Heart left ventricle (tissue), 16 donors: Measurements from ENCODE around the gene C11orf68. TPM values are rescaled to one million over a fixed set of nuclear protein-coding genes. Genes with fewer than 3 reads are reported as not detected.
A peak's percentile ranks its signal among the peaks of the same experiment; 100 is the strongest.

ENCODE experiments used
- ATAC-seq, 4 donors: fragments of 200-7000 bp; cut with Tn5 transposase; one replicate each; pipeline ENCODE4 v1.9.1; 2020 to 2022; ENCODE audit warnings: moderate library complexity in 4 of 4, mild to moderate bottlenecking in 3 of 4, moderate number of reproducible peaks in 1 of 4
- DNase-seq, 5 donors: peaks; one replicate each; pipeline ENCODE4 v3.0.0-alpha.2; 2020
- H3K27ac ChIP-seq, 12 donors: fragments of 200-600 bp; sonication (generic) in 4 of 12; one replicate each; pipeline versions ENCODE4 v1.5.0 to v1.8.0; 2016 to 2022; ENCODE audit warnings: mild to moderate bottlenecking in 2 of 12
- H3K27me3 ChIP-seq, 9 donors: fragments of 200-600 bp; sonication (generic) in 2 of 9; one replicate each; pipeline versions ENCODE4 v1.5.1 to v1.8.0; 2016 to 2022; ENCODE audit warnings: mild to moderate bottlenecking in 3 of 9
- H3K36me3 ChIP-seq, 9 donors: fragments of 200-600 bp; sonication (generic) in 2 of 9; one replicate each; pipeline versions ENCODE4 v1.5.0 to v1.8.0; 2018 to 2022; ENCODE audit warnings: mild to moderate bottlenecking in 2 of 9
- H3K4me1 ChIP-seq, 12 donors: fragments of 200-600 bp; sonication (generic) in 4 of 12; one replicate each; pipeline versions ENCODE4 v1.5.0 to v1.8.0; 2016 to 2022; ENCODE audit warnings: mild to moderate bottlenecking in 3 of 12
- H3K4me3 ChIP-seq, 12 donors: fragments of 200-600 bp; sonication (generic) in 4 of 12; one replicate each; pipeline versions ENCODE4 v1.5.0 to v1.8.0; 2017 to 2022; ENCODE audit warnings: mild to moderate bottlenecking in 9 of 12, moderate library complexity in 4 of 12
- H3K9me3 ChIP-seq, 12 donors: fragments of 200-600 bp; sonication (generic) in 4 of 12; one replicate each; pipeline versions ENCODE4 v1.5.0 to v1.8.0; 2016 to 2022; ENCODE audit warnings: mild to moderate bottlenecking in 1 of 12
- POLR2A ChIP-seq, 2 donors: fragments of 450-650 bp; IDR thresholded peaks; one replicate each; pipeline ENCODE4 v1.6.1; 2017; ENCODE audit warnings: antibody characterized with exemption in 2 of 2, mild to moderate bottlenecking in 2 of 2, moderate library complexity in 2 of 2
- WGBS, 4 donors: extraction: QIAGEN DNeasy Blood & Tissue Kit in 2 of 4; methylation state at CpG; one replicate each; pipeline versions ENCODE4 v1.1.5 to v1.1.7; 2013 to 2018; 5-methylcytosine and 5-hydroxymethylcytosine counted together
- intact Hi-C, 10 donors: fragments of 100-400 bp; cut with DNase I; formaldehyde crosslinking; loops; one replicate each; pipeline versions ENCODE4 v1.11.1 to v1.14.2; 2022
- polyA plus RNA-seq, 2 donors: library from polyadenylated mRNA; stranded (reverse); fragments of 200-250 nt; gene quantifications; one replicate each; pipeline ENCODE4 v1.2.3, GENCODE V29; 2013
- total RNA-seq, 9 donors: library from RNA; depleted of rRNA in 2 of 9; stranded (reverse); fragments of >200 nt in 2 of 9; fragmentation: NEBNext Ultra II Directional in 3 of 9; extraction: Animal tissue kit (Norgen Biotek cat#: 25700) in 3 of 9; gene quantifications; one replicate each; pipeline versions ENCODE4 v1.1.0 to v1.2.4, GENCODE V29; 2016 to 2023
- TF ChIP-seq, protein P1 (sequence below), 12 donors: fragments of 200-600 bp; sonication (generic) in 4 of 12; IDR thresholded peaks; one replicate each; pipeline versions ENCODE4 v1.5.0 to v1.8.0; 2018 to 2022; ENCODE audit warnings: antibody characterized with exemption in 12 of 12, mild to moderate bottlenecking in 5 of 12
- donor health status: ischemic (EF 13 %, LVEDD 7.1; RV severe dilation, severe dysfunction).
- donor health status: healthy with polysubstance abuse.
- donor health status: DM: no; HTN: yes; CAD: no.
- donor health status: DM: no; HTN: no; CAD: no.
- donor health status: ischemic (EF 25% LVEDD 6.9; RV normal size, moderate dysfunction).
- donor health status: ischemic (EF 25% LVEDD 5.7; RV mildly dilated, moderate dysfunction).
- donor health status: healthy.
- donor health status: DM: yes; HTN: yes; CAD: no.
- donor health status: ischemic (EF 35%, LVEDD 5.7; RV mildly dilated, moderate dysfunction).
- donor health status: nonischemic (EF 11% LVEDD 7.7; RV severe dilation, severe dysfunction).
- donor health status: DM: yes; HTN: yes; CAD: no.
- donor health status: PGD.
- donor health status: ischemic (EF 29% LVEDD 5.4; RV normal size, mild dysfunction).
- donor health status: nonischemic (EF 23%, LVEDD 6.1; RV moderate dilation, normal function).

C11orf68 gene
- total and polyA plus RNA-seq, 11 donors = 17.0 to 49.0 (median 39.5) TPM

DNA sequence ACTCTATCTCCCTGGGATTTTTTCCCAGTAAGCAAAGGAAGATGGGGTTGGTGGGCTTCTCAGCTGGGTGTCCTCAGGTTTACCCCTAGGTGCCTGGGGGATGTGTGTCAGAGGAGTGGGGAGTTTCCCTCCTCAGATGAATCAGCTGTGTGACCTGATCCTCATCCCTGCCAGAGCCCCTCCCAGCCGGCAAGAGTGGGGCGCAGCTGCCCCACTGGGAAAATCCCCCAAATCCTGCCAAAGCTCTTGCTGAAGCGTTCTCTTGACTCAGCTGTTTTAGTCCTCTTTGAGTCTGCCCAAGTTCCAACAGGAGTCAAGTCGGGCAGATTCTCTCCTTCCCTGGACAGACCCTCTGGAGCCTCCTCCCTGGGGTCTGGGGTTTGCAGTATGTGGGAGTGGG is 6.0 kb downstream of the C11orf68 start:
- Histone ChIP-seq H3K4me3 (no peak overlapping the region), H3K36me3 (peaks cover 0 to 9% (median 0%) of the 10 kb centered on the region in 9 donors), H3K27ac (no peak overlapping the region), H3K9me3 (no peaks in the 10 kb centered on the region), H3K27me3 (no peaks in the 10 kb centered on the region), H3K4me1 (peaks cover 10 to 49% (median 44%) of the 10 kb centered on the region in 12 donors)
- no peak for TF ChIP-seq POLR2A (IDR thresholded peaks at IDR 0.05)
- TF ChIP-seq, protein P1, sequence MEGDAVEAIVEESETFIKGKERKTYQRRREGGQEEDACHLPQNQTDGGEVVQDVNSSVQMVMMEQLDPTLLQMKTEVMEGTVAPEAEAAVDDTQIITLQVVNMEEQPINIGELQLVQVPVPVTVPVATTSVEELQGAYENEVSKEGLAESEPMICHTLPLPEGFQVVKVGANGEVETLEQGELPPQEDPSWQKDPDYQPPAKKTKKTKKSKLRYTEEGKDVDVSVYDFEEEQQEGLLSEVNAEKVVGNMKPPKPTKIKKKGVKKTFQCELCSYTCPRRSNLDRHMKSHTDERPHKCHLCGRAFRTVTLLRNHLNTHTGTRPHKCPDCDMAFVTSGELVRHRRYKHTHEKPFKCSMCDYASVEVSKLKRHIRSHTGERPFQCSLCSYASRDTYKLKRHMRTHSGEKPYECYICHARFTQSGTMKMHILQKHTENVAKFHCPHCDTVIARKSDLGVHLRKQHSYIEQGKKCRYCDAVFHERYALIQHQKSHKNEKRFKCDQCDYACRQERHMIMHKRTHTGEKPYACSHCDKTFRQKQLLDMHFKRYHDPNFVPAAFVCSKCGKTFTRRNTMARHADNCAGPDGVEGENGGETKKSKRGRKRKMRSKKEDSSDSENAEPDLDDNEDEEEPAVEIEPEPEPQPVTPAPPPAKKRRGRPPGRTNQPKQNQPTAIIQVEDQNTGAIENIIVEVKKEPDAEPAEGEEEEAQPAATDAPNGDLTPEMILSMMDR (IDR thresholded peaks at IDR 0.05) = no peak
- no peak for ATAC-seq
- intact Hi-C loops = no loop called here
- DNase-seq = no peak
- 67 to 79% (median 70%) methylated on average over 4 of the region's 4 CpGs for WGBS, 4 donors

DNA sequence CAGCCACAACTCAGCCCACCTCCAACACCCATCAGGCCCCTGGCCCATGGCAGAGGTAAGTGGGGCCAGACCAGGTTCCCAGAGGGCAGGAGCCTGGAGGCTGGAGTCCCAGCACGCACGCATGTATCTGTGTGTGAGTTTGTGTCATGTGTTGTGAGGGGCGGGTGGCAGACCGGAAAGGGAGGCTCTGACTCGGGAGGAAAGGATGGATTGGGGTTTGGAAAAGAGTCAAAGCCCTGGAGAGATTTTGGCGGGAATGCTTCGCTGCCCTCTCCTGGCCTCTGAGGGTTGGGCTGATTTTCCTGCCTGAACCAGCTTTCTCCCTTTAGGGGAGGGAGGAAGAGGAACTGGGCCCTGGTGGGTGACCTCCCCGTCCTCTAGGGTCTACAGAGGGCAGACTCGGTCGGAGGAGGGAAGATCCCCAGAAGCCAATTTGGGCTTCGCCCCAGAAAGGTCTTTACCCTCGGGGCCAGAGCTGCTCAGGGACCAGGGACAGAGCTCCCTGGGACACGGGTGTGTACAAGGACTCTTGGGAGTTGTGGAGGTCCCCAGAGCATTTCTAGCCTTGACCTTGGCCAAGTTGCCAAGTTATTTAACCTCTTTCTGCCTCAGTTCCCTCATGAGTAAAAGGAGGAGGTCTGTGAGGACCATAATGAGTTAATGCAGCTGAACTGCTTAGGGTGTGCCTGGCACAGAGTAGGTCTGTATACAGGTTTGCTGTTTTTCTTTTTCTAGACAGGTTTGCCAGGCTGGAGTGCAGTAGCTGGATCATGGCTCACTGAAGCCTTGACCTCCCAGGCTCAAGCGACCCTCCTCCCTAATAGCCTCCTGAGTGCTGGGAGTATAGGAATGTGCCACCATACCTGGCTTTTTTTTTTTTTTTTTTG is 6.9 kb downstream of the C11orf68 start:
- intact Hi-C loops = no loop called here
- 16 to 28% (median 17%) methylated on average over 12 to 14 of the region's 14 CpGs for WGBS, 4 donors
- H3K27ac ChIP-seq = peak overlapping the region in 4 of 12 donors; percentile 20 to 55 (median 35)
- peaks cover 2 to 40% (median 35%) of the 10 kb centered on the region in 12 donors for H3K4me1 ChIP-seq
- TF ChIP-seq, protein P1 (IDR thresholded peaks at IDR 0.05) = peak in 7 of 12 donors; percentile 27 to 61 (median 41)
- no peak for TF ChIP-seq POLR2A (IDR thresholded peaks at IDR 0.05)
- no peaks in the 10 kb centered on the region for H3K27me3 ChIP-seq
- no peak overlapping the region for H3K4me3 ChIP-seq
- DNase-seq = peak in 4 of 5 donors; percentile 56 to 65 (median 58)
- peak; percentile 6 to 56 (median 14) for ATAC-seq
- H3K9me3 ChIP-seq = no peaks in the 10 kb centered on the region
- peaks cover 0 to under 1% (median 0%) of the 10 kb centered on the region in 9 donors for H3K36me3 ChIP-seq

DNA sequence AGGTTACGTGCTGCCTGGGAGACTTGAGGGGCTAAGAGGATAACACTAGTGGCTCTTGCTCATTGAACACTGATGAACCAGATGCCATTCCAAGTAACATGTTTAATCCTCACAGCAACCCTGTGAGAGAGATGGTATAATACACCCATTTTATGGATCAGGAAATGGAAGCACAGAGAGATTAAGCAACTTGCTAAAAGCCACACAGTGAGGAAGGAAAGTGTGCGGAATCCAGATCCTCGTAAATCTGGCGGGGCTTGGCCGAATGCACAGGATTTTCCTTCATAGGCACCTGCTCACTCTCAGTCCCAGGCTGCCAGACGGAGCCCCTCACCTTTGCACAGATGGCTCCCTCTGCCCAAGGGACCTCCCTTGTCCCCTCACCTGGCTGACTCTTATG is 11.0 kb downstream of the C11orf68 start:
- no peak for ATAC-seq
- Histone ChIP-seq H3K27ac (no peak overlapping the region), H3K36me3 (no peaks in the 10 kb centered on the region), H3K4me3 (no peak overlapping the region), H3K27me3 (no peaks in the 10 kb centered on the region), H3K4me1 (peaks cover 0 to 14% (median 12%) of the 10 kb centered on the region in 12 donors), H3K9me3 (no peaks in the 10 kb centered on the region)
- 81 to 88% (median 85%) methylated on average over 6 of the region's 6 CpGs for WGBS, 4 donors
- intact Hi-C loops = no loop called here
- no peak for DNase-seq
- TF ChIP-seq POLR2A (IDR thresholded peaks at IDR 0.05) = no peak
- TF ChIP-seq, protein P1 (IDR thresholded peaks at IDR 0.05) = no peak

DNA sequence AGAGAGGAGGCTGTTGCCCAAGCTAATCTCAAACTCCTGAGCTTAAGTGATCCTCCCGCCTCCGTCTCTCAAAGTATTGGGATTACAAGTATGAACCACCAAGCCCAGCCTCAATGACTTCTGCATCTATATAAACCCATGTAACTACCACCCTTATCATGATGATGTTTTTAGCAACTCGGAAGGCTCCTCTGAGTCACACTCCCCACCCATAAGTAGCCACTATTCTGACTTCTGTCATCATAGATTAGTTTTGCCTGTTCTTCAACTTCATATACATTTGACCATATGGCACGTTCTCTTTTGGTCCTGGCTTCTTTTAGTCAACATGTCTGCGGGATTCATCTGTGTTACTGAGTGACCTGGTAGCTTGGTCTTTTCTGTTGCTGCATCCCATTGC is 12.3 kb downstream of the C11orf68 start:
- WGBS, 4 donors = 78 to 84% (median 83%) methylated on average over 5 of the region's 5 CpGs
- Histone ChIP-seq H3K27me3 (no peaks in the 10 kb centered on the region), H3K36me3 (no peaks in the 10 kb centered on the region), H3K4me1 (peaks cover 0 to 7% (median 5%) of the 10 kb centered on the region in 12 donors), H3K4me3 (no peak overlapping the region), H3K27ac (no peak overlapping the region), H3K9me3 (no peaks in the 10 kb centered on the region)
- intact Hi-C loops = no loop called here
- DNase-seq (no peak), ATAC-seq (no peak)
- TF ChIP-seq, protein P1 (IDR thresholded peaks at IDR 0.05) = no peak
- no peak for TF ChIP-seq POLR2A (IDR thresholded peaks at IDR 0.05)
